Activated gamma-delta T cell (primary cell): ENCODE data around the gene IZUMO1R.
"Not testable (repeated sequence)": the region's sequence is repeated elsewhere in the genome, so short reads cannot be mapped to it uniquely, and the experiment has no call there.

ENCODE experiments used
- DNase-seq: peaks from one replicate; lab custom pipeline; 2025; lab: John Stamatoyannopoulos, UW

IZUMO1R gene

GRCh38 chr11:94325681-94326080, 21.3 kb downstream of the IZUMO1R start:
- DNase-seq, result no peak

- no peak for DNase-seq
Observed at GRCh38 chr11:94326947-94327346, 22.6 kb downstream of the IZUMO1R start.

GRCh38 chr11:94328587-94329080, 24.3 kb downstream of the IZUMO1R start:
- DNase-seq, result no peak

GRCh38 chr11:94329501-94329900, 25.1 kb downstream of the IZUMO1R start:
- DNase-seq, result no peak

- DNase-seq, result no peak
Observed at GRCh38 chr11:94330789-94331188, 26.4 kb downstream of the IZUMO1R start.

- no peak for DNase-seq
Observed at GRCh38 chr11:94332814-94333213, 28.4 kb downstream of the IZUMO1R start.

GRCh38 chr11:94336033-94336432, 31.7 kb downstream of the IZUMO1R start:
- no peak for DNase-seq

- DNase-seq, result no peak
Observed at GRCh38 chr11:94338651-94339050, 34.3 kb downstream of the IZUMO1R start.

- DNase-seq, result no peak
Observed at GRCh38 chr11:94342250-94342649, 37.9 kb downstream of the IZUMO1R start.

- no peak for DNase-seq
Observed at GRCh38 chr11:94343495-94343894, 39.1 kb downstream of the IZUMO1R start.

- DNase-seq, result peak; percentile 4
Observed at GRCh38 chr11:94346311-94346710, 41.9 kb downstream of the IZUMO1R start.

- DNase-seq, result not testable (repeated sequence)
Observed at GRCh38 chr11:94350850-94351563, 46.6 kb downstream of the IZUMO1R start.
